Nephron progenitor cell (in vitro differentiated cells): ENCODE measurements around the gene DVL2.
A peak's percentile ranks its signal among the peaks of the same experiment; 100 is the strongest.
"Not testable (repeated sequence)": the region's sequence is repeated elsewhere in the genome, so short reads cannot be mapped to it uniquely, and the experiment has no call there.

Source experiments
- DNase-seq: peaks from one replicate; pipeline ENCODE4 v3.0.0; 2021
- H3K27ac Mint-ChIP-seq: 2 replicates; pipeline ENCODE4 v1.8.0; 2021; ENCODE audit warnings: mild to moderate bottlenecking, moderate library complexity, mixed read lengths
- H3K27me3 Mint-ChIP-seq: 2 replicates; pipeline ENCODE4 v1.8.0; 2021; ENCODE audit warnings: mild to moderate bottlenecking, low read depth, mixed read lengths; ENCODE audit not compliant: poor library complexity
- H3K36me3 Mint-ChIP-seq: 2 replicates; pipeline ENCODE4 v1.8.0; 2021; ENCODE audit warnings: low read depth, mixed read lengths
- H3K4me1 Mint-ChIP-seq: 2 replicates; pipeline ENCODE4 v1.8.0; 2021; ENCODE audit warnings: mixed read lengths
- H3K4me3 Mint-ChIP-seq: 2 replicates; pipeline ENCODE4 v1.8.0; 2021; ENCODE audit warnings: mild to moderate bottlenecking, moderate library complexity, mixed read lengths
- H3K9me3 Mint-ChIP-seq: 2 replicates; pipeline ENCODE4 v1.8.0; 2021; ENCODE audit warnings: mild to moderate bottlenecking, moderate library complexity, mixed read lengths
- CTCF ChIP-seq: fragments of 200-600 bp; sonication (generic); IDR thresholded peaks from 2 replicates; pipeline ENCODE4 v1.5.0; 2021; ENCODE audit warnings: antibody characterized with exemption

Gene DVL2

GRCh38 chr17:7186241-7186640 lies 48.1 kb downstream of the DVL2 start:
- peaks cover 25% of the 10 kb centered on the region for H3K4me1 Mint-ChIP-seq
- no peak overlapping the region for H3K4me3 Mint-ChIP-seq
- peaks cover 6% of the 10 kb centered on the region for H3K27me3 Mint-ChIP-seq
- no peaks in the 10 kb centered on the region for H3K9me3 Mint-ChIP-seq
- H3K27ac Mint-ChIP-seq, result peak overlapping the region; percentile 86
- no peak for TF ChIP-seq CTCF
- peaks cover 16% of the 10 kb centered on the region for H3K36me3 Mint-ChIP-seq
- no peak for DNase-seq

GRCh38 chr17:7184647-7185046 lies 49.7 kb downstream of the DVL2 start:
- DNase-seq, result no peak
- Mint-ChIP-seq H3K27ac (no peak overlapping the region), H3K36me3 (peaks cover 11% of the 10 kb centered on the region), H3K4me3 (no peak overlapping the region), H3K9me3 (no peaks in the 10 kb centered on the region), H3K4me1 (peaks cover 23% of the 10 kb centered on the region), H3K27me3 (peaks cover 6% of the 10 kb centered on the region)
- TF ChIP-seq CTCF, result no peak

GRCh38 chr17:7184091-7184488 lies 50.2 kb downstream of the DVL2 start:
- H3K9me3 Mint-ChIP-seq, result no peaks in the 10 kb centered on the region

GRCh38 chr17:7183433-7184090 lies 50.8 kb downstream of the DVL2 start:
- Mint-ChIP-seq H3K27me3 (peaks cover 6% of the 10 kb centered on the region), H3K36me3 (peaks cover 2% of the 10 kb centered on the region), H3K27ac (peak overlapping the region; percentile 86), H3K4me3 (no peak overlapping the region), H3K9me3 (no peaks in the 10 kb centered on the region), H3K4me1 (peaks cover 21% of the 10 kb centered on the region)
- TF ChIP-seq CTCF, result no peak
- no peak for DNase-seq

More at GRCh38 chr17:7184091-7184488, 50.2 kb downstream of the DVL2 start:
- Mint-ChIP-seq H3K36me3 (peaks cover 6% of the 10 kb centered on the region), H3K27ac (peak overlapping the region; percentile 86), H3K4me1 (peaks cover 21% of the 10 kb centered on the region), H3K4me3 (no peak overlapping the region), H3K27me3 (peaks cover 6% of the 10 kb centered on the region)
- no peak for TF ChIP-seq CTCF
- no peak for DNase-seq

GRCh38 chr17:7182101-7182500 lies 52.2 kb downstream of the DVL2 start:
- H3K27me3 Mint-ChIP-seq, H3K9me3 Mint-ChIP-seq, H3K27ac Mint-ChIP-seq, H3K4me3 Mint-ChIP-seq, DNase-seq, H3K36me3 Mint-ChIP-seq: not testable (repeated sequence)
- peaks cover 26% of the 10 kb centered on the region for H3K4me1 Mint-ChIP-seq

GRCh38 chr17:7179317-7180254 lies 54.7 kb downstream of the DVL2 start, which contains the start of gene ASGR1:
Gene ASGR1 (minus strand): TSS chr17:7179370. CDS start chr17:7178563, 807 bp downstream.
- Mint-ChIP-seq H3K27me3 (no peaks in the 10 kb centered on the region), H3K4me1 (peaks cover 20% of the 10 kb centered on the region), H3K27ac (peak within 1 kb of the TSS; percentile 89), H3K36me3 (no peaks in the 10 kb centered on the region), H3K4me3 (peak within 1 kb of the TSS; percentile 59), H3K9me3 (no peaks in the 10 kb centered on the region)
- no peak for TF ChIP-seq CTCF
- DNase-seq, result no peak
